HPDE6-E6E7 (cell line): ENCODE measurements around the gene PELI3.

Experiments used
- DNase-seq: peaks from one replicate; pipeline ENCODE4 v3.0.0; 2011; ENCODE audit warnings: missing footprints; ENCODE audit errors: extremely low spot score

PELI3 gene

DNA sequence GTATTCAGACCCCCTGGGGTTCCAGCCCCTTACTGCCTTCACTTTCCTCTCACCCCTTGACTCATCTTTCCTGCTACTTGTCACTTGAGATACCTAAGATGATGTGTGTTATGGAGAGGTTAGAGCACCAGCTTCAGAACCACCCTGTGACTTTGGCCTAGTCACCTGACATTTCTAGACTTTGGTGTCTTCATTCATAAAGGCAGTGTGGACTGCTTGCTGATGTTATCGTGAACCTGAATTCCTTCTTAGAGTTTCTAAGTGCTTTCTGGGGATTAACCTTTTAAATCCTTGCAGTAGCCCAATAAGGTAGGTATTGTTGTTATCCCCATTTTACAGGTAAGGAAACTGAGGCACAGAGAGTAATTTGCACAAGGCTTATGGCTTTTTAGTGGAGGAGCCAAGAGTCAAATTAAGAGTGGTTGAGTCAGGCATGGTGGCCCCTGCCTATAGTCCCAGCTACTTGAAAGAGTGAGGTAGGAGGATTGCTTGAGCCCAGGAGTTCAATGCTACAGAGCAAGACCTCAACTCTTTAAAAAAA lies 38.6 kb downstream of the PELI3 start:
- DNase-seq, result no peak

DNA sequence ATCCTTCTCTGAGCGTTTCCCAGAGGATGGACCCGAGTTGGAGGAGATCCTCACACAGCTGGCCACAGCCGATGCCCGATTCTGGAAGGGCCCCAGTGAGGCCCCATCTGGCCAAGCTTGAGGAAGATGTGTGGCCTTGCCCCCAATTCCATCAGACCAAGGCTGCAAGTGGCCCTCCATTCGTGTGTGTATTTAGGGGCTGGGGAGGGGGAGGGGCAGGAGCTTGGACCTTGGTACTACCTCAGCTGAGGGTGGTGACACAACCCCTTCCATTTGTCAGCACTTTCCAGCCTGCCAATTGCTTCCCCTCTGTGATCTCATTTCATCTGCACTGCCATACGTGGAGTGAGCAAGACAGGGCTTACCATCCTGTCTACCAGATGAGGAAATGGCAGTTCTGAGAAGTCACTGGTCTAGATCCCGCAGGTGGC lies 42.4 kb downstream of the PELI3 start:
- DNase-seq, result no peak

DNA sequence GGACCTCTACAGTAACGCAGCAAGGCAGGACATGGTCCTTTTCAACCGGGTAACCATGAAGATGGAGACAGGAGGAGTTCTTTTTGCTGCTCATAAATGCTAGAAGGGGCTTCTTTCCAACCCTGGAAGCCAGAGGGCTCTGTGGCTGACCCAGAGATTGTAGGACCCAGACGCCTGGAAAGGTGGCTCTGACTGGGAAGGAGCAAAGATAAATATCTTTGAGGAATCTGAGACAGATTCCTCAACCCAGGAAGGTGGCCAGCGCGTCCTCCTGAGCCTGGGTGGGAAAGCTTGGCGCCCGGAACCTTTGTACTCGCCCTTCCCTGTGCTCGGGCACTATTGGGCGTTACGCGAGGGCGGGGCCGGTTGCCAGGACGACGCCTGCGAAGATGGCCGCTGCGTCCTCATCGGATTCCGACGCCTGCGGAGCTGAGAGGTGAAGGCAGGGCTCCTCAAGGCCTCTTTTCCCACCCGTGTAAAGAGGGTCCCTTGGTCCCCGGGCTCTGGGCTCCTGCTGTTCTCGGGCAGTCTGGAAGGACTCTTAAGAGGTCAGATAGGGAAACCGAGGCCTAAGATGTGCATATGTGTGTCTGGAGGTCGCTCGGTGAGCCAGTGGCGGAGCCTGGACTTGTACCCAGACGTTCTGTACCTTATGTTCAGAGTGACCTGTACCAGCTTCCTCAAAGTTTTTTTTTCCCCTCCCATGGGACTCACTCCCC lies 43.7 kb downstream of the PELI3 start, which contains the start of gene BBS1:
Gene BBS1, plus strand, starts transcription at position 365 of the 719 bp plus-strand sequence. Its CDS starts 25 bp downstream, at position 390.
- peak; percentile 85 for DNase-seq

DNA sequence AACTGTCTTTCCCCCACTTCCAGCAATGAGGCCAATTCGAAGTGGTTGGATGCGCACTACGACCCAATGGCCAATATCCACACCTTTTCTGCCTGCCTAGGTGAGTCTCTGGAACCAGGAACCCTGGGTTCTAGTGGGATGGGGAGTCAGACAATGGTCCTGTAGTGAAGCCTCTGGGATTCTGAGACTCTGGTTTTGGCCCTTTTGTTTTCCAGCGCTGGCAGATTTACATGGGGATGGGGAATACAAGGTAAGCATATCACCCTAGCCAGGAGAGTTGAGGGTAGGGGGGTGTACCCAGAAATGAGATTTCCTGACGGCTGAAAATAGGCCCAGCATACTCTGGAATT lies 44.3 kb downstream of the PELI3 start:
- no peak for DNase-seq

DNA sequence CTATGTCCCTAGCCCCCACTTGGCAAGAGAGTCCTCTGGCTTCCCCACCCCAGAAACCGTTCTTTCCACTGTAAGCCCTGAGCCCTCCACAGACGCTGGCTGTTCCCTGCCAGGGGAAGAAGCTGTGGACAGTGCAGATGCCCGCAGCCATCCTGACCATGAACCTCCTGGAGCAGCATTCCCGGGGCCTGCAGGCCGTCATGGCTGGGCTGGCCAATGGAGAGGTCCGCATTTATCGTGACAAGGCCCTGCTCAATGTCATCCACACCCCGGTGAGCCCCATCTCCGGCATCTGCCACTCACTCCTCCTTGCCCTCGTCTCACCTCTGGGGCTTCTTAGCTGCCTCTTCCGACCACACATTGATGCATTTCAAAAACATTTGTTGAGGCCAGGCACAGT lies 56.9 kb downstream of the PELI3 start:
- no peak for DNase-seq

DNA sequence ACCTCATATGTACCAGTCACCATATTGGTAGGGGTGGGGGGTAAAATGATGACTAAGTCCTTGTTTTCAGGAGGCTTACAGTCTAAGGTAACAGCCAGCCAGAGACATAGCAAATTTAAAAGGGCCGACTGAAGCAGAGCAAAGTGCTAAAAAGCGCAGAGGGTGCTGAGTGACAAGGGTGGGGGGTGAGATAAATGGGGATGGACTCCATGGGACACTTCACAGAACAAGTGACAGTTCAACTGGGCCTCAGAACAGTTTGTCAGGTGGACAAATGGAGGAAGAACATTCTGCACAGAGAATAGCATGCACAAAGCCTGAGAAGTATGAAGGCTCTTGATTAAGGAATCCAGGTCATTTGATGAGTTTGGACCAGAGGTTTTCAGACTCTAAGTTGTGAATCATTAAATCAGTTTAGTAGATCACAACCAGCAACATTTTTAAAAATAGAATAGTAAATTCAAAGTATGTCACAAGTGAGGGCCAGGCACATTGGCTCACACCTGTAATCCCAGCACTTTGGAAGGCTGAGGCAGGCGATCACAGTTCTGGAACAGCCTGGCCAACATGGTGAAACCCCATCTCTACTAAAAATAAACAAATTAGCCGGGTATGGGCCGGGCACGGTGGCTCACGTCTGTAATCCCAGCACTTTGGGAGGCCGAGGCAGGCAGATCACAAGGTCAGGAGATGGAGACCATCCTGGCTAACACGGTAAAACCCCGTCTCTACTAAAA lies 57.8 kb downstream of the PELI3 start:
- no peak for DNase-seq
